Liver (tissue), 3 donors: ENCODE results near the gene CPNE4.

ENCODE experiments used
- CTCF ChIP-seq: fragments of 150-350 bp; IDR thresholded peaks from 2 replicates; pipeline ENCODE4 v1.5.1; 2017; ENCODE audit warnings: improper control_type of control experiment, low read depth, low read length; ENCODE audit not compliant: missing input control
- FOXA1 ChIP-seq: IDR thresholded peaks from 2 replicates; pipeline ENCODE4 v1.6.1; 2016; ENCODE audit warnings: antibody characterized with exemption
- GABPA ChIP-seq, 2 donors: IDR thresholded peaks in 1 of 2; conservative IDR thresholded peaks in 1 of 2; 2 replicates each; pipeline ENCODE4 v1.6.1; 2016; ENCODE audit warnings: antibody characterized with exemption in 2 of 2, mild to moderate bottlenecking in 1 of 2, moderate library complexity in 1 of 2
- HNF4G ChIP-seq: IDR thresholded peaks from 2 replicates; pipeline ENCODE4 v1.6.1; 2016; ENCODE audit warnings: antibody characterized with exemption
- JUND ChIP-seq, 2 donors: IDR thresholded peaks; 2 replicates each; pipeline ENCODE4 v1.6.1; 2016; ENCODE audit warnings: antibody characterized with exemption in 2 of 2
- RAD21 ChIP-seq, 2 donors: IDR thresholded peaks; 2 replicates each; pipeline ENCODE4 v1.6.1; 2016; ENCODE audit warnings: antibody characterized with exemption in 2 of 2, mild to moderate bottlenecking in 2 of 2
- TAF1 ChIP-seq: conservative IDR thresholded peaks from 2 replicates; pipeline ENCODE4 v1.6.1; 2016; ENCODE audit warnings: antibody characterized with exemption, mild to moderate bottlenecking
- YY1 ChIP-seq: IDR thresholded peaks from 2 replicates; pipeline ENCODE4 v1.6.1; 2016; ENCODE audit warnings: antibody characterized with exemption, mild to moderate bottlenecking
- donor health status: healthy.
- donor health status: healthy.

DNA sequence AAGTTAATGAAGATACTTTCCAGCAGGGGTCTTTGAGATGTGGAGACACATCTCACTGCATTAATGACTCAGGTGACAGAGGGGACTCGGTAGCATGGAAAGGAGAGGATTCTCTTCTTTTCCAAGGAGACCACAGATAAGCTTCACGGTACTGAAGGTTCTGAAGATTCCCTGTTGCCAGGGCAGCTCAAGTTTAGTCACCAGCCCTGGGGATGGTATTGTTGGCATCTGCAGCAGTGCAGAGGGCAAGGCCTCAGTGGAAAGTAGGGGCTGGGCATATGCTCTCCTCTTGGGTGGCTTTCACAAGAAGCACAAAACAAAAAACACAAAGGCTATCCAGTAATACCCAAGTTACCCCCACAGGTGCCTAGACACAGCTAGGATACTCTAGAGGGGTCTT lies 494.0 kb downstream of the CPNE4 start:
- TF ChIP-seq HNF4G (no peak), CTCF (no peak), TAF1 (no peak), YY1 (no peak), FOXA1 (no peak), GABPA (IDR thresholded peaks at IDR 0.05 in 1 of 2, conservative IDR thresholded peaks at IDR 0.05 in 1 of 2) (no peak), RAD21 (IDR thresholded peaks at IDR 0.05) (no peak), JUND (IDR thresholded peaks at IDR 0.05) (no peak)
